ENCODE data around the gene PCDH10.

GRCh38 chr4:133156556-133156955 lies 7.5 kb downstream of the PCDH10 start:
- TF ChIP-seq RAD21 (IDR thresholded peaks at IDR 0.05; ENCODE audit: low read depth) = no peak
- no peak for TF ChIP-seq EP300 (IDR thresholded peaks at IDR 0.05; ENCODE audit: borderline replicate concordance)
- no peak for TF ChIP-seq ZBTB7A (IDR thresholded peaks at IDR 0.05; ENCODE audit: low read depth)
- no peak for TF ChIP-seq CEBPB (IDR thresholded peaks at IDR 0.05)
- no peak for TF ChIP-seq REST (IDR thresholded peaks at IDR 0.05; ENCODE audit: low read depth)
- TF ChIP-seq TAF1 (IDR thresholded peaks at IDR 0.05; ENCODE audit: low read depth) = no peak
- no peak for TF ChIP-seq CREB1 (IDR thresholded peaks at IDR 0.05; ENCODE audit: low read depth)
- TF ChIP-seq, protein P1, sequence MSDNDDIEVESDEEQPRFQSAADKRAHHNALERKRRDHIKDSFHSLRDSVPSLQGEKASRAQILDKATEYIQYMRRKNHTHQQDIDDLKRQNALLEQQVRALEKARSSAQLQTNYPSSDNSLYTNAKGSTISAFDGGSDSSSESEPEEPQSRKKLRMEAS (IDR thresholded peaks at IDR 0.05) = no peak

Measured in Ishikawa (cell line).